Fibroblast of lung (primary cell): ENCODE results near the gene UPF2. TPM values are rescaled to one million over a fixed set of nuclear protein-coding genes. Genes with fewer than 3 reads are reported as not detected.

Experiments used
- DNase-seq, 2 donors: peaks; one replicate each; pipeline versions ENCODE4 v3.0.0 to v3.0.0-alpha.2; 2010; ENCODE audit warnings: low read depth in 2 of 2
- H2AFZ ChIP-seq: 2 replicates; pipeline ENCODE4 v1.5.1; 2012; ENCODE audit warnings: low read length, control low read depth, inconsistent platforms
- H3K27ac ChIP-seq: 2 replicates; pipeline ENCODE4 v1.5.1; 2011; ENCODE audit warnings: low read length, control low read depth; ENCODE audit not compliant: insufficient read depth
- H3K27me3 ChIP-seq: 2 replicates; pipeline ENCODE4 v1.5.1; 2011; ENCODE audit warnings: mild to moderate bottlenecking, low read length; ENCODE audit not compliant: control insufficient read depth, insufficient read depth
- H3K36me3 ChIP-seq: 2 replicates; pipeline ENCODE4 v1.5.1; 2011; ENCODE audit warnings: low read length; ENCODE audit not compliant: control insufficient read depth, insufficient read depth
- H3K4me1 ChIP-seq: 2 replicates; pipeline ENCODE4 v1.5.1; 2011; ENCODE audit warnings: low read length; ENCODE audit not compliant: control insufficient read depth, insufficient read depth; ENCODE audit errors: extremely low read depth
- H3K4me2 ChIP-seq: 2 replicates; pipeline ENCODE4 v1.5.1; 2011; ENCODE audit warnings: low read length, control low read depth; ENCODE audit not compliant: insufficient read depth; ENCODE audit errors: extremely low read depth
- H3K4me3 ChIP-seq, 4 experiments: fragments of 200-600 bp in 1 of 4; sonication (generic) in 1 of 4; replicated peaks in 1 of 4; 2 replicates each; pipeline ENCODE4 v1.5.1; 2011 to 2016; ENCODE audit warnings: low read length in 4 of 4, low read depth in 3 of 4, mild to moderate bottlenecking in 3 of 4, control low read depth in 2 of 4, inconsistent platforms in 1 of 4, mixed read lengths in 1 of 4; ENCODE audit not compliant: insufficient read depth in 1 of 4; ENCODE audit errors: control extremely low read depth in 1 of 4
- H3K79me2 ChIP-seq: 2 replicates; pipeline ENCODE4 v1.5.1; 2012; ENCODE audit warnings: mild to moderate bottlenecking, low read length, inconsistent platforms; ENCODE audit not compliant: control insufficient read depth, insufficient read depth
- H3K9ac ChIP-seq: 2 replicates; pipeline ENCODE4 v1.5.1; 2011; ENCODE audit warnings: mild to moderate bottlenecking, low read length, control low read depth; ENCODE audit not compliant: insufficient read depth
- H3K9me3 ChIP-seq: 2 replicates; pipeline ENCODE4 v1.5.1; 2012; ENCODE audit warnings: low read depth, low read length; ENCODE audit not compliant: control insufficient read depth, insufficient read depth
- H4K20me1 ChIP-seq: 2 replicates; pipeline ENCODE4 v1.5.1; 2011; ENCODE audit warnings: low read length; ENCODE audit not compliant: control insufficient read depth, insufficient read depth; ENCODE audit errors: extremely low read depth
- EZH2 ChIP-seq: IDR thresholded peaks from 2 replicates; pipeline ENCODE4 v1.5.1; 2012; ENCODE audit warnings: low read length, control low read depth, mild to moderate bottlenecking; ENCODE audit errors: missing control alignments
- polyA plus RNA-seq, 2 donors: library from polyadenylated mRNA; depleted of rRNA in 1 of 2; stranded (reverse) in 1 of 2; unstranded in 1 of 2; fragments of >200 nt; gene quantifications; 2 replicates each; pipeline ENCODE4 v1.2.1, GENCODE V29; 2011 to 2012; ENCODE audit warnings: missing spikeins in 1 of 2
- total RNA-seq: library from RNA; depleted of rRNA; stranded (reverse); fragments of >200 nt; gene quantifications from 2 replicates; pipeline ENCODE4 v1.2.1, GENCODE V29; 2014
- TF ChIP-seq, protein P1 (sequence below), 2 donors: IDR thresholded peaks in 1 of 2; conservative IDR thresholded peaks in 1 of 2; 1 replicate in 1 of 2; 2 replicates in 1 of 2; pipeline ENCODE4 v1.5.1; 2011 to 2012; ENCODE audit warnings: low read length in 2 of 2, control low read depth in 1 of 2, inconsistent platforms in 1 of 2, low read depth in 1 of 2, mild to moderate bottlenecking in 1 of 2

Gene UPF2
- total and polyA plus RNA-seq, 2 donors (not counting 1 experiment from before 2014, with no cell fraction given), result 20.8 to 22.6 TPM

DNA sequence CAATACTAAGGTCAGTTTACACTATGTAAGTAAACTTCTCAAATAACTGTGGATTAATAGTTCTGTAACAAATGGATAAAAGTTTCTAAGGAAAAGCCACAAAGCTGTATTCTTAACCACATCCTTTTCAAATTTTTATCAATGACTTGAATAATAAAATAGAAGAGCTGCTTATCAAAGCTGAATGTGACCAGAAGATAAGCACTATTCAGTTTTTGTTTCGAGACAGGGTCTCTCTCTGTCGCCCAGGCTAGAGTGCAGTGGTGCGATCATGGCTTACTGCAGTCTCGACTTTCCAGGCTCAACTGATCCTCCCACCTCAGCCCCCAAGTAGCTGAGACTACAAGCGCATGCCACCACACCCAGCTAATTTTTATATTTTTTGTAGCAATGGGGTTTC is 17.0 kb downstream of the UPF2 start:
- H3K27me3 ChIP-seq, result no peaks in the 10 kb centered on the region
- H2AFZ ChIP-seq, result no peak overlapping the region
- DNase-seq, result no peak
- H3K4me3 ChIP-seq, result no peak overlapping the region
- H3K79me2 ChIP-seq, result peaks cover 17% of the 10 kb centered on the region
- H3K36me3 ChIP-seq, result no peaks in the 10 kb centered on the region
- no peaks in the 10 kb centered on the region for H3K4me1 ChIP-seq
- no peak overlapping the region for H3K4me2 ChIP-seq
- no peaks in the 10 kb centered on the region for H3K9me3 ChIP-seq
- no peak overlapping the region for H3K9ac ChIP-seq
- no peaks in the 10 kb centered on the region for H4K20me1 ChIP-seq
- H3K27ac ChIP-seq, result no peak overlapping the region
- no peak for TF ChIP-seq EZH2
- TF ChIP-seq, protein P1, sequence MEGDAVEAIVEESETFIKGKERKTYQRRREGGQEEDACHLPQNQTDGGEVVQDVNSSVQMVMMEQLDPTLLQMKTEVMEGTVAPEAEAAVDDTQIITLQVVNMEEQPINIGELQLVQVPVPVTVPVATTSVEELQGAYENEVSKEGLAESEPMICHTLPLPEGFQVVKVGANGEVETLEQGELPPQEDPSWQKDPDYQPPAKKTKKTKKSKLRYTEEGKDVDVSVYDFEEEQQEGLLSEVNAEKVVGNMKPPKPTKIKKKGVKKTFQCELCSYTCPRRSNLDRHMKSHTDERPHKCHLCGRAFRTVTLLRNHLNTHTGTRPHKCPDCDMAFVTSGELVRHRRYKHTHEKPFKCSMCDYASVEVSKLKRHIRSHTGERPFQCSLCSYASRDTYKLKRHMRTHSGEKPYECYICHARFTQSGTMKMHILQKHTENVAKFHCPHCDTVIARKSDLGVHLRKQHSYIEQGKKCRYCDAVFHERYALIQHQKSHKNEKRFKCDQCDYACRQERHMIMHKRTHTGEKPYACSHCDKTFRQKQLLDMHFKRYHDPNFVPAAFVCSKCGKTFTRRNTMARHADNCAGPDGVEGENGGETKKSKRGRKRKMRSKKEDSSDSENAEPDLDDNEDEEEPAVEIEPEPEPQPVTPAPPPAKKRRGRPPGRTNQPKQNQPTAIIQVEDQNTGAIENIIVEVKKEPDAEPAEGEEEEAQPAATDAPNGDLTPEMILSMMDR (conservative IDR thresholded peaks at IDR 0.05 in 1 of 2, IDR thresholded peaks at IDR 0.05 in 1 of 2; ENCODE audit: low read depth in 1 of 2, low read length in 2 of 2), result no peak

DNA sequence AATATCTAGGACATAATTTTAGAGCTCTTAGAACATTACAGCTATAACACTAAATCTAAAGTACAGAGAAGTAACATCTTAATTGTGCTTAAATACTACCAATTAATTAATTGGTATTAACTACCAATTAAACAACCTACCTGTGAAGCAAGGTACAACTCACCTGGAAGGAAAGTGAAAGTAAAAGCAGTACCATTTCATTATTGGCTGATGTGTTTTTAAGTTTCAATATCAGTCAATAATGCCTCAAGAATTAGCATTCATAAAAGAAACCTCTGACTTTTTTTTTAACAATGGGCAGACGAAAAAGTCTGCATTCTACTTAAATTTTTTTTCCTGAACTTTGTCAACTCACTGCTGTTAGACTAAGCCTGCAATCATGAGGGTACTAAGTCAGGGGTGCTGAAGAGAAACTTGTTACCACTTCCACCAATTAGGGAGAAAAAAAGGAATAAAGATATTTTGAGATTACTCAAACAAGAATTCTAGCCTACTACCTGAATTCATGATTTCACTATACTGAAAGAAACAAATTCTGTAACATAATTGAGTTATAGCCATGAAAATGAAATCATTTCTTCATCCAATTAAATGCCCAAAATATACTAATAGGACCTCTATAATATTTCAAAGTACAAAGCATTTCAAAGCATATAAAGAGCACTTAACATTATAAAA is 19.9 kb downstream of the UPF2 start:
- Histone ChIP-seq H2AFZ (no peak overlapping the region), H3K79me2 (peaks cover 21% of the 10 kb centered on the region), H3K9ac (no peak overlapping the region), H3K27ac (no peak overlapping the region), H3K9me3 (no peaks in the 10 kb centered on the region), H3K4me1 (peaks cover 6% of the 10 kb centered on the region), H4K20me1 (no peaks in the 10 kb centered on the region), H3K27me3 (no peaks in the 10 kb centered on the region), H3K36me3 (no peaks in the 10 kb centered on the region), H3K4me3 (no peak overlapping the region), H3K4me2 (no peak overlapping the region)
- no peak for DNase-seq
- TF ChIP-seq, protein P1 (conservative IDR thresholded peaks at IDR 0.05 in 1 of 2, IDR thresholded peaks at IDR 0.05 in 1 of 2; ENCODE audit: low read depth in 1 of 2, low read length in 2 of 2), result no peak
- TF ChIP-seq EZH2, result no peak

GRCh38 chr10:12020574-12020973 is 22.0 kb downstream of the UPF2 start:
- no peak overlapping the region for H3K9ac ChIP-seq
- no peak overlapping the region for H2AFZ ChIP-seq
- H3K79me2 ChIP-seq, result peaks cover 14% of the 10 kb centered on the region
- no peaks in the 10 kb centered on the region for H4K20me1 ChIP-seq
- H3K27ac ChIP-seq, result no peak overlapping the region
- H3K4me3 ChIP-seq, result no peak overlapping the region
- H3K9me3 ChIP-seq, result no peaks in the 10 kb centered on the region
- no peak overlapping the region for H3K4me2 ChIP-seq
- TF ChIP-seq, protein P1 (conservative IDR thresholded peaks at IDR 0.05 in 1 of 2, IDR thresholded peaks at IDR 0.05 in 1 of 2; ENCODE audit: low read depth in 1 of 2, low read length in 2 of 2), result no peak
- TF ChIP-seq EZH2, result no peak
- H3K27me3 ChIP-seq, result no peaks in the 10 kb centered on the region
- no peaks in the 10 kb centered on the region for H3K36me3 ChIP-seq
- H3K4me1 ChIP-seq, result peaks cover 6% of the 10 kb centered on the region
- DNase-seq, result no peak
